ENCODE measurements around the gene TOM1L2.

DNA sequence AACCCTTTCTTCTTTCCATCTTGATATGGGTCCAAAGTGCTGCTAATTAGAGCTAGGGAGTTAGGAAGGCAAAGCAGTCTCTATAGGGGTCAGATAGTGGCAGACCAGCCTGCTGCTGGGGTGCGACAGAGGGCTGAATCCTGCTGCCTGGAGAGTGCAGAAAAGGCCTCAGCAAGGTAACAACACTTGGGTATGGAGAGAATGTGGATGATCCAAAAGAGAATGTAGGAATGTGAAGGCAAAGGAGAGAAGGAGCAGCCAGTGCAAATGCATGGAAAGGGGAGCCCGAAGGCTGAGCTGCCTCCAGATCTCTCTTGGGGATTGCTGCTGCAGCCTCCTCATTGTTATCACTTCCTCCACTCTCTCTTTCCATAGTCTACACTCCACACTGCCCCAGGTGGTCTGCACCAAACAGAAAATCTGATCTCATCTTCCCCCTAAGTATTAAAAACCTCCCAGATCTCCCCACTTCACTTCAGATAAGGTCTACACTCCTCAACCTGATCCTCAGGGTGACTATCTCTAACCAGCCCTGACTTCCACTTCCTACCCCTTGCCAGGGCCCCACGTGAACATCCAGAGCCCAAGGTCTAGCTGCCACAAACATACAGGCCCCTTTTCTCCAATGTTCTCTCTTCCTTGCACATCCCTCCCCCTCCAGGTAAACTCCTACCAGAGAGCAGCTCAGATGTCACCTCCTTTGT is 28.8 kb downstream of the TOM1L2 start:
- TF ChIP-seq REST (IDR thresholded peaks at IDR 0.05; ENCODE audit: low read depth) (no peak), YY1 (IDR thresholded peaks at IDR 0.05; ENCODE audit: extremely low read depth, insufficient replicate concordance, low read depth, low read length) (no peak), JUND (IDR thresholded peaks at IDR 0.05) (no peak), TCF7L2 (IDR thresholded peaks at IDR 0.05; ENCODE audit: borderline replicate concordance, extremely low read depth, insufficient read depth, insufficient read length) (no peak), POLR2AphosphoS5 (IDR thresholded peaks at IDR 0.05; ENCODE audit: low read depth, low read length) (no peak), CEBPB (IDR thresholded peaks at IDR 0.05; ENCODE audit: low read depth) (no peak), SRF (IDR thresholded peaks at IDR 0.05; ENCODE audit: low read depth) (no peak)
- TF ChIP-seq, protein P1, sequence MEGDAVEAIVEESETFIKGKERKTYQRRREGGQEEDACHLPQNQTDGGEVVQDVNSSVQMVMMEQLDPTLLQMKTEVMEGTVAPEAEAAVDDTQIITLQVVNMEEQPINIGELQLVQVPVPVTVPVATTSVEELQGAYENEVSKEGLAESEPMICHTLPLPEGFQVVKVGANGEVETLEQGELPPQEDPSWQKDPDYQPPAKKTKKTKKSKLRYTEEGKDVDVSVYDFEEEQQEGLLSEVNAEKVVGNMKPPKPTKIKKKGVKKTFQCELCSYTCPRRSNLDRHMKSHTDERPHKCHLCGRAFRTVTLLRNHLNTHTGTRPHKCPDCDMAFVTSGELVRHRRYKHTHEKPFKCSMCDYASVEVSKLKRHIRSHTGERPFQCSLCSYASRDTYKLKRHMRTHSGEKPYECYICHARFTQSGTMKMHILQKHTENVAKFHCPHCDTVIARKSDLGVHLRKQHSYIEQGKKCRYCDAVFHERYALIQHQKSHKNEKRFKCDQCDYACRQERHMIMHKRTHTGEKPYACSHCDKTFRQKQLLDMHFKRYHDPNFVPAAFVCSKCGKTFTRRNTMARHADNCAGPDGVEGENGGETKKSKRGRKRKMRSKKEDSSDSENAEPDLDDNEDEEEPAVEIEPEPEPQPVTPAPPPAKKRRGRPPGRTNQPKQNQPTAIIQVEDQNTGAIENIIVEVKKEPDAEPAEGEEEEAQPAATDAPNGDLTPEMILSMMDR (IDR thresholded peaks at IDR 0.05 in 2 of 3, conservative IDR thresholded peaks at IDR 0.05 in 1 of 3; ENCODE audit: borderline replicate concordance in 1 of 3, insufficient read depth in 1 of 3, low read depth in 2 of 3, low read length in 2 of 3): no peak
